Measurements from ENCODE around the gene TTC28. TPM values are rescaled to one million over a fixed set of nuclear protein-coding genes. Genes with fewer than 3 reads are reported as not detected.

TTC28 gene
- polyA plus RNA-seq, 1 donor from 2014 or later = 14.8 TPM

DNA sequence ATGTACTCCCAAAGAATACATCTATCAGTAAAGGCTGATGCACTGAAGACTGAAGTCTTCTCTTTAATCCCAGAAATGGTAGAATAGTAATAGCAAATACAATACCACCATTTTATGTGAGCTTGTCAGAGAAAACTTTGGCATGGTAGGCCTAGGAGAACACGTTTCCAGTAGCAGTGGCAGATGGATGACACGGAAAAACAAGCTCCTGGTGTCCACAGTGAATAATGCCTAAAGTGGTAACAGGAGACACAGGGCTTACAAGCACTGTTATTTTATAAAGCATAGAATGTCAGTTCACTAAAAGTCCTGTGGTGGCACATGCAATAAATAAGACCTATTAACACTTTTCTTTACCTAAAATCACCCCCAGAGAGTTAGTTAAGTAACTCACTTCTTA lies 277.6 kb downstream of the TTC28 start:
- Histone ChIP-seq H3K27ac (ENCODE audit: low read length) (no peak overlapping the region), H3K4me3 (ENCODE audit: low read length) (no peak overlapping the region), H3K9ac (ENCODE audit: low read length) (no peak overlapping the region), H3K9me3 (ENCODE audit: low read length) (no peaks in the 10 kb centered on the region), H3K36me3 (ENCODE audit: insufficient read depth, low read length) (no peaks in the 10 kb centered on the region), H3F3A (ENCODE audit: insufficient read depth, low read length, poor library complexity, severe bottlenecking) (no peaks in the 10 kb centered on the region), H3K9me2 (ENCODE audit: insufficient read depth, low read length) (no peaks in the 10 kb centered on the region), H3K4me2 (ENCODE audit: low read length) (no peak overlapping the region), H4K20me1 (ENCODE audit: insufficient read depth) (no peaks in the 10 kb centered on the region), H2AFZ (ENCODE audit: low read depth, low read length) (no peak overlapping the region), H3K27me3 (ENCODE audit: insufficient read depth, low read depth, low read length) (no peaks in the 10 kb centered on the region), H3K79me2 (replicated peaks; ENCODE audit: insufficient read depth, low read length) (peaks cover 18% of the 10 kb centered on the region)
- TF ChIP-seq MXI1 (conservative IDR thresholded peaks at IDR 0.05; ENCODE audit: poor library complexity, severe bottlenecking) = no peak
- no peak for TF ChIP-seq EP300 (conservative IDR thresholded peaks at IDR 0.05; ENCODE audit: poor library complexity, severe bottlenecking)
- no peak for TF ChIP-seq EZH2 (IDR thresholded peaks at IDR 0.05; ENCODE audit: borderline replicate concordance, insufficient read depth, low read length, poor library complexity, severe bottlenecking)
- no peak for TF ChIP-seq POLR2AphosphoS5 (IDR thresholded peaks at IDR 0.05)
- TF ChIP-seq, protein P1, sequence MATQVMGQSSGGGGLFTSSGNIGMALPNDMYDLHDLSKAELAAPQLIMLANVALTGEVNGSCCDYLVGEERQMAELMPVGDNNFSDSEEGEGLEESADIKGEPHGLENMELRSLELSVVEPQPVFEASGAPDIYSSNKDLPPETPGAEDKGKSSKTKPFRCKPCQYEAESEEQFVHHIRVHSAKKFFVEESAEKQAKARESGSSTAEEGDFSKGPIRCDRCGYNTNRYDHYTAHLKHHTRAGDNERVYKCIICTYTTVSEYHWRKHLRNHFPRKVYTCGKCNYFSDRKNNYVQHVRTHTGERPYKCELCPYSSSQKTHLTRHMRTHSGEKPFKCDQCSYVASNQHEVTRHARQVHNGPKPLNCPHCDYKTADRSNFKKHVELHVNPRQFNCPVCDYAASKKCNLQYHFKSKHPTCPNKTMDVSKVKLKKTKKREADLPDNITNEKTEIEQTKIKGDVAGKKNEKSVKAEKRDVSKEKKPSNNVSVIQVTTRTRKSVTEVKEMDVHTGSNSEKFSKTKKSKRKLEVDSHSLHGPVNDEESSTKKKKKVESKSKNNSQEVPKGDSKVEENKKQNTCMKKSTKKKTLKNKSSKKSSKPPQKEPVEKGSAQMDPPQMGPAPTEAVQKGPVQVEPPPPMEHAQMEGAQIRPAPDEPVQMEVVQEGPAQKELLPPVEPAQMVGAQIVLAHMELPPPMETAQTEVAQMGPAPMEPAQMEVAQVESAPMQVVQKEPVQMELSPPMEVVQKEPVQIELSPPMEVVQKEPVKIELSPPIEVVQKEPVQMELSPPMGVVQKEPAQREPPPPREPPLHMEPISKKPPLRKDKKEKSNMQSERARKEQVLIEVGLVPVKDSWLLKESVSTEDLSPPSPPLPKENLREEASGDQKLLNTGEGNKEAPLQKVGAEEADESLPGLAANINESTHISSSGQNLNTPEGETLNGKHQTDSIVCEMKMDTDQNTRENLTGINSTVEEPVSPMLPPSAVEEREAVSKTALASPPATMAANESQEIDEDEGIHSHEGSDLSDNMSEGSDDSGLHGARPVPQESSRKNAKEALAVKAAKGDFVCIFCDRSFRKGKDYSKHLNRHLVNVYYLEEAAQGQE (IDR thresholded peaks at IDR 0.05; ENCODE audit: borderline replicate concordance) = no peak
- TF ChIP-seq RAD21 (conservative IDR thresholded peaks at IDR 0.05) = no peak
- no peak for TF ChIP-seq SMC3 (conservative IDR thresholded peaks at IDR 0.05; ENCODE audit: poor library complexity)
- TF ChIP-seq CTCF (IDR thresholded peaks at IDR 0.05; ENCODE audit: poor library complexity, severe bottlenecking) = no peak
- TF ChIP-seq TAF1 (IDR thresholded peaks at IDR 0.05; ENCODE audit: low read depth) = no peak

DNA sequence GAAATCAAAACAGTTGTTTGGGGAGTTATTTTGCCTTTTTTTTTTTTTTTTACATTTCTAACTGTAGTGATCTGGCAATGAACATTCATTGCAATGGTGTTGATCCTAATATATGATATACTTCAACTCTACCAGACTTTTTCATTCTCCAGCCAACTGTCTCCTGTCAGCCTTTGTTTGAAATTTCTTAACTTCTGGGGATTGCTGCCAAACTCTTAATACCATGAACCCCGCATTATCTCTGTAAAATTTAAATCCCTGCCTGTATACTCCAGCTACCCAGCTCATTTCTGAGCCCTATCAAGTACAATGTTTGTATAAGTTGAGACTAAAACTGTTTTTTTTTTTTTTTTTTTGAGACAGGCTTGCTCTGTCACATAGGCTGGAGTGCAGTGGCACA lies 280.7 kb downstream of the TTC28 start:
- Histone ChIP-seq H2AFZ (ENCODE audit: low read depth, low read length) (no peak overlapping the region), H3K36me3 (ENCODE audit: insufficient read depth, low read length) (no peaks in the 10 kb centered on the region), H3K9me3 (ENCODE audit: low read length) (no peaks in the 10 kb centered on the region), H3K4me3 (ENCODE audit: low read length) (no peak overlapping the region), H4K20me1 (ENCODE audit: insufficient read depth) (no peaks in the 10 kb centered on the region), H3K79me2 (replicated peaks; ENCODE audit: insufficient read depth, low read length) (peaks cover 11% of the 10 kb centered on the region), H3K27ac (ENCODE audit: low read length) (no peak overlapping the region), H3K27me3 (ENCODE audit: insufficient read depth, low read depth, low read length) (no peaks in the 10 kb centered on the region), H3K4me2 (ENCODE audit: low read length) (no peak overlapping the region), H3K9me2 (ENCODE audit: insufficient read depth, low read length) (no peaks in the 10 kb centered on the region), H3F3A (ENCODE audit: insufficient read depth, low read length, poor library complexity, severe bottlenecking) (no peaks in the 10 kb centered on the region), H3K9ac (ENCODE audit: low read length) (no peak overlapping the region)
- TF ChIP-seq MXI1 (conservative IDR thresholded peaks at IDR 0.05; ENCODE audit: poor library complexity, severe bottlenecking) (no peak), EP300 (conservative IDR thresholded peaks at IDR 0.05; ENCODE audit: poor library complexity, severe bottlenecking) (no peak), EZH2 (IDR thresholded peaks at IDR 0.05; ENCODE audit: borderline replicate concordance, insufficient read depth, low read length, poor library complexity, severe bottlenecking) (no peak), POLR2AphosphoS5 (IDR thresholded peaks at IDR 0.05) (no peak), TAF1 (IDR thresholded peaks at IDR 0.05; ENCODE audit: low read depth) (no peak), SMC3 (conservative IDR thresholded peaks at IDR 0.05; ENCODE audit: poor library complexity) (no peak), CTCF (IDR thresholded peaks at IDR 0.05; ENCODE audit: poor library complexity, severe bottlenecking) (no peak), RAD21 (conservative IDR thresholded peaks at IDR 0.05) (no peak)
- TF ChIP-seq, protein P1 (IDR thresholded peaks at IDR 0.05; ENCODE audit: borderline replicate concordance) = no peak

Data from neural cell (in vitro differentiated cells).